HG03064 (cell line): Measurements from ENCODE around the gene PTPRN2.
"Not testable (repeated sequence)": the region's sequence is repeated elsewhere in the genome, so short reads cannot be mapped to it uniquely, and the experiment has no call there.

ENCODE experiments used
- ATAC-seq: cut with Tn5 transposase; IDR thresholded peaks from one replicate; pipeline ENCODE4 v1.9.1; 2021; ENCODE audit warnings: low read depth; ENCODE audit not compliant: unreplicated experiment

Gene PTPRN2

DNA sequence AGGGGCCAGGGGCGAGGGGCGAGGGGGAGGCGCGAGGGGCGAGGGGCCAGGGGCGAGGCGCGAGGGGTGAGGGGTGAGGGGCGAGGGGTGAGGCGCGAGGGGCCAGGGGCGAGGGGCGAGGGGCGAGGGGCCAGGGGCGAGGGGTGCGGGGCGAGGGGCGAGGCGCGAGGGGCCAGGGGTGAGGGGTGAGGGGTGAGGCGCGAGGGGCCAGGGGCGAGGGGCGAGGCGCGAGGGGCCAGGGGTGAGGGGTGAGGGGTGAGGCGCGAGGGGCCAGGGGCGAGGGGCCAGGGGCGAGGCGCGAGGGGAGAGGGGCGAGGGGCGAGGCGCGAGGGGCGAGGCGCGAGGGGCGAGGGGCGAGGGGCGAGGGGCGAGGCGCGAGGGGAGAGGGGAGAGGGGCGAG, 192.3 kb downstream of the PTPRN2 start:
- ATAC-seq = no peak

DNA sequence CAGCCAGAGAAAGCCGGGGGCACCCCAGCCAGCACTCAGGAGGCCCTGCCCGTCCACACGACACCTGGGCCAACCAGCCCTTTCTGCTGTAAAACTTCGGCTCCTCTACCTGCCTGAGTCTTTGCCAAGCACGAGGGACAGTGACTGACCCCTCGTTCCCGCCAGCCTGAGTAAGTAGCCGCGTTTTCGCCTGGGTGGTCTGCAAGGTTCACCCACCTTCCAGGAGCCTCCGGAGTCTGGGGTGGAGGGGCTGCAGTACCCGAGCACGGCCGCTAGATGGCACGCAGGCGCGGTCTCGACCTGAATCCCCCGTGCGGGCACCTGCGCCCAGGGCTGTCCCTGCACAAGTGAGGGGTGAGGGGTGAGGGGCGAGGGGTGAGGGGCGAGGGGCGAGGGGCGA, 192.7 kb downstream of the PTPRN2 start:
- no peak for ATAC-seq

DNA sequence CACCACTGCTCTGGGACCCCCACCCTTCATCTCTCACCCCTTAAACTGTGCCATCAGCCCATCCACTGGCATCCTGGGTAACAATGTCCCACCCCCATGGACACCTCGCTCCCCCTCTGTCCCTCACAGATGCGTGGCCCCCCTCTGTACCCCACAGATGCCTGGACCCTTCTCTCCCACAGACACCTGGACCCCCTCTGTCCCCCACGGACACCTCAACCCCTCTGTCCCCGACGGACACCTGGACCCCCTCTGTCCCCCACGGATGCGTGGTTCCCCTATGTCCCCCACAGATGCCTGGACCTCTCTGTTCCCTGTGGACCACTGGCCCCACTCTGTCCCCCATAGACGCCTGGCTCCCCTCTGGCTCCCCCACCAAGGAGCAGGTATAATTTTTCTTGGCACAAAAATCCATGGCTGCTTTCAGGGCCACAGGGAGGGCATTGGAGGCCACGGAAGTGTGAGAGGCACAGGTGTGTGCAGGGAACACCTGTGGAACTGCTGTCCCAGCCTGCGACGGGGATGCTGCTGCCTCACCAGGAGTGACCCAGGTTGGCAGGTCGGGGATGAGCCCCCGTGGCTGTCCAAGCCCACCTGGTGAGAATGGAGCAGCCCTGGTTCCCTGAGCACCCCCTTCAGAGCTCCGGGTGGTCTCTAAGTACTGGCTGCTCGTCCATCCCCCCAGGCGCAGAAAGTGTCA, 193.5 kb downstream of the PTPRN2 start:
- ATAC-seq = no peak

DNA sequence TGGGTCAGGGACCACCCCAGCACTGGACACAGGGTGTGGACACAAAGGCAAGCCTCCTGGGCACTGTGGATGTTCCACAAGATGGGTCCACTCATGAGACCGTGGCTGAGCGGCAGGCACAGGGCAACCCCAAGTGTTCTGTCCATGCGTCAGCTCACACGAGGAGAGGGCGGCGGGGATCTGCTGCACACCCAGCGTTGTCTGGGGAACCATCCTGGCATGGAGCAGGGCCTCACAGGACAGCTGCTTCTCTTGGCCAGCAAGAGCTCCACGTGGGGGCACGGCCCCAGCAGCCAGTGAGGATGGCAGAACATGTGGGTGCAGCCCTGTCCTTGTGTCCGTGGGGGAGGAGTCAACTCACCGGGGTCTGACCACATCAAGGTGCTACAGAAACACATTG, 195.4 kb downstream of the PTPRN2 start:
- no peak for ATAC-seq

DNA sequence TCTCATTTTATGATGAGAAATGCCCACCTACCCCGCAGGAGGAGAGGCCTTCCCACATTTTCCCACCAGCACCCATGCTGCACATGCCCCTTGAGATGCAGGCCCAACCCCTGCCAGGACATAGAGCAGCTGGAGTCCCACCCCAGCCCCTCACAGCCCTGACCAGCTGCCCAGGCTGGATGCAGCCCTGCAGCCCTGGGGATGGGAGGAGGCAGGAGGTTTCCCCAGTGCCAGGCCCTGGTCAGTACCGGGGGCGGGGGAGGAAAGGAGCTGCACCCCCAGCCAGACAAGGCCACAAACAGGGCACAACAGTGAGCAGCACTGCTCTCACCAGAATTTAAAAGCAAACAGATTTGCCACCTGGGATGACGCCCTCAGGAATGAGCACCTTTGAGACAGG, 196.1 kb downstream of the PTPRN2 start:
- no peak for ATAC-seq

DNA sequence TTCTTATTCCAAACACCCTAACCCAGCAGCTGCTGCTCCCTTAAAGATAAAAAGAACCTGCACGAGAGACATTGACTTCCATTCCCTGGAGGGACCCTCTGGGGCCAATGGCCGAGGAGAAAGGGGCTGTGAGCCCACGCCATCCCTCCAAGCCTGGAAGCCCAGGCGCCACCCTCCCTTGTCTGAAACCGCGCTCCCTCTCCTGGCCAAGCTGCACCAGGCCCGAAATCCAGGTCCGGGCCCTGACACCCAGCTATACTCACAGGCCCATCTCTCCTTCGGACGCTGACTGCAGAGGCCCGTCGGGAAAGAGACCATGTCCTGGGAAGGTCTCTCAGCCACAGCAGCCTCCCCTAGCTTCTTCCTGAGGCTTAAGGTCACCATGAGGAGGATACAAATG, 196.5 kb downstream of the PTPRN2 start:
- ATAC-seq = no peak

DNA sequence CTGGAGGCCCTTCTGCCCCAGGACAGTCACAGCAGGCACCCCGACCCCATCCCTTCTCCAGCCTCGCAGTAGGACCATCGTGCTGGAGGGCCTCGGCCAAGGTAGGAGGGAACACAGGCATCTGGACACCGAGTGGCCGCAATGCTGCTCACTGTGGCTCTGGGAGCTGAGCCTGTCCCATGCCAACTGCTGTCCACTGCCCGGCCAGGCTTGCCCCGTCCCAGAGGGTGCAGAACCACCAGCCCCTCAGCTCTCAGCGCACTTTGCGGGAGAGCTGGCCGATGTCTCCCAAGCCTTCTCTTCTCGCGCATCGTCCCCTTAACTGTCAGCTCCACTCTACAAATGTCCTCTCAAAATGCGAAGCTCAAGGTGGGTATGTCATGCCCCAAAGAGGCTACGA, 197.2 kb downstream of the PTPRN2 start:
- no peak for ATAC-seq

DNA sequence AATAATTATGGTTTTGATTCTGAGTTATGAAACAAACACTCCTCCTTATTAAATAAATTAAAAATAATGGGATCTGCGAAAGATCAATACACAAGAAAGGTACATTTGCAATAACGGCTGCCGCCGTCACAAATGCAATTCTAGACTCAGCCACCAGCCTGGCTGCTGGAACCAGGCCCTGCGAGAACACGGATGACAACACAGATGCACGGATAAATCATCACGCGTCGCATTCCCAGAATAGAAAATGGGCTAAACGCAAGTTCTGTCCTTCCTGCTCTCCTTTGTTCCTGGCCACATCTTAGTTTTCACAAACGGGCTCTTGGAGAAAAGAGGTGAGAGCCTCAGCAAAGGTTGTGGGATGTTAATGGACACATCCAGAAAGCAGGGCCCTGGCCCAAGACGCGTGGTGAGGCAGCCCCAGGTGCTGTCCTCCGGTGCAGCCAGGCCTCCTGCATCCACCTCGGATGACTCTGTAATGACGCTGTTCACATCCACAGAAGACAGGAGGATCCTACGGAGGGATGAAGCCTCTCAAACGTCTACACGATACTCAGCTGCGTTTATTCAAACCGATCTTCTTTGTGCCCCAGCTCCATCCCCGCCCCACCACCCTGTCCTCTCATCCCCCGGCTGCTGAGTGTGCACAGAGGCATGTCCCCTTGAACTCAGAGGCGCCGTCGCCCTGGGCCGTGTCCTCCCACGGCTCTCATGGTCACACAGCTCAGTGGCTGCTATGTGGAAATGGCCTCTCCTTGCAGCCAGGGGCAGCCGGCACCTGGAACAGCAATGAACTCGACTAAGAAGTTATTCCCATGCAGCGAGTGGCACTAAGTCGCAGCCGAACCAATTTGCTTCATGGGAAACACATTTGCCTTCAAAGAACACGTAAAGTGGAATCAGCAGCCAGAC, 197.9 kb downstream of the PTPRN2 start:
- no peak for ATAC-seq

DNA sequence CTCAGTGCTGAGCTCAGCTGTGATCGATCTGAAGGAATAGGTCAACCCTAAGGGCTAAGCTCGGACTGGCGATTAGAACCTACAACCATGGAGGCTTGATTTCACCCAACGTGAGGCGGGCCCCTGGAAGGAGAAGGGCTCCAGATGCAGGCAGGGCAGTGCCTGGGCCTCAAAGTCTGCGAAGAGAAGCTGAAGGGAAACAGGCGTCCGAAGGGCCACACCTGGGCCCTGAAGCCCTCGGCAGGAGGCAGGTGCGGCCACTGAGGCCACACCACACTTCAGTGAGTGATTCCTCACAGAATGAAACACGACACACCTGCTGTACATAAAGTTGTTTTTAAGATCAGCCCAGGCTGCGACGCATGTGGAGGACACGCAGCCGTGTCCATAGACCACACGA, 198.7 kb downstream of the PTPRN2 start:
- ATAC-seq = no peak

DNA sequence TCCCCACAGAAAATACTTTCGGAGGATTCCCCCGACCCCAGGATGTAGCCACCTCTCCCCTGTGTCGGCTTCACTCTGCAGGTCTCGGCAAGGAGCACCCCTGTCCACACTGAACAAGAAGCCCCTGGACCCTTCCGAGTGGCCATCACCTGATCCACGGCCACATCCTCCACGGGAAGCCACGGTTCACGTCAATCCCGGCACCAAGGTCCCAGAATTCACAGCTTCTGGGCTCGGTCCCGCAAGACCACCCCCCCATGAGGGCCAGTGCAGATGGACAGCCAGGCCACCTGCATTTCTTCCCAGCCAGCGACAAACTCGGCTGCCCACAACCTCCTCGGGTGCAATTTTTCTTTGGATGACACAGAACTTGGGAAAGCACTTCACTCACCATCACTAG, 199.6 kb downstream of the PTPRN2 start:
- ATAC-seq = no peak

DNA sequence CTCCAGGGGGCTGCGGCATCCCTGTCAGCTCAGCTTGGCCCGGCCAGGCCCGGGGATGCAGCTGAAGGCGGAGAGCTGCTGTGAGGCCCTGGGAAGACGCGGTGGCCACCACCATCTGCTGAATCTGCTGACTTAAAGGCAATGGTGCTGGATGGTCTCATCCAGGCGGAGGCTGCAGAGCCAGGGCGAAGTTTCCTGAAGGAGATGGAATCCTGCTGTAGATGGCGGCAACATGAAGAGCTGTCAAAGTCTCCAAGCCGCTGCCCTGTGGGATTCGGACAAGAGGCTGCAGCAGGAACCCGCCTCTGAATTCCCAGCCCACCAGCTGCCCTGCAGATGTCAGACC, 200.1 kb downstream of the PTPRN2 start:
- no peak for ATAC-seq

DNA sequence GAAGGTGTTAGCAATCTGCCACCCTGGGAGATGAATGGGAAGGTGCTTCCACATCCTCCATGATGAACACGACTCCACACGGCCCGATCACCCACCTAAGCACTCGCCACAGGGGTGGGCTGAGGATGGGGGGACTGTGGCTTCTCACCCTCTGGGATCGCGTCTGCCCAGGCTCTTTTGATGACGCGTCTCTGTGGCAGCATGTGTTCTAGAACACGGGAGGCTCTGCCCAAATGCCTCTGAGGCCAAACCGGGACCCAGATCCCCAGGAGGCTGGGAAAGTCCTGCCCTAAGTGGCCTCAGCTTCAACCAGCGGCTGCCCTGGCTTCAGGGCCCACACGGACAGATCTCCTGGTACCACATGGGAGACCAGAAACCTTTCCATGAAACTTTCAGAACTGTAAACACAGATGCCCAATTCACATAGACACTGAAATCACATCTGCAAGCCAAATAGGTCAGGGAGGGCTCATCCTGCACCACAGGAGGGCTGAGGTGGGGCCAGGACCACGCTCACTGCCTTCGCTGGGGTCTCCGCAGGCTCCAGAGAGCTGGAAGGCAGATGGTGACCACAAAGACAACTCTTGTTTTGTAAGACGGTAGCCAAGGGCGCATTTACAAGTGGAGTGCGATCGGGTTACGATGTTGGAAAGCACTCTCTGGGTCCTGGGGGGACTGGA, 200.6 kb downstream of the PTPRN2 start:
- no peak for ATAC-seq

DNA sequence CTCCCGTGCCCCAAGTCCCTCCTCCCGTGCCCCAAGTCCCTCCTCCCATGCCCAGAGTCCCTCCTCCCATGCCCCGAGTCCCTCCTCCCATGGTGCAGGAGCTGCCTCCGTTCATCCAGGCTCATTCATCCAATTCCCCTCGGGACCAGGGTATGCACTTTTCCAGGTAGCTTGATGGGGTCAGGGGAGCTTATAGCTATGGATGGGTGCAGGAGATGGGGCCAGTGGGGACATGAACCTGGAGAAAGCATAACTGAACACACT, 201.3 kb downstream of the PTPRN2 start:
- ATAC-seq = no peak

DNA sequence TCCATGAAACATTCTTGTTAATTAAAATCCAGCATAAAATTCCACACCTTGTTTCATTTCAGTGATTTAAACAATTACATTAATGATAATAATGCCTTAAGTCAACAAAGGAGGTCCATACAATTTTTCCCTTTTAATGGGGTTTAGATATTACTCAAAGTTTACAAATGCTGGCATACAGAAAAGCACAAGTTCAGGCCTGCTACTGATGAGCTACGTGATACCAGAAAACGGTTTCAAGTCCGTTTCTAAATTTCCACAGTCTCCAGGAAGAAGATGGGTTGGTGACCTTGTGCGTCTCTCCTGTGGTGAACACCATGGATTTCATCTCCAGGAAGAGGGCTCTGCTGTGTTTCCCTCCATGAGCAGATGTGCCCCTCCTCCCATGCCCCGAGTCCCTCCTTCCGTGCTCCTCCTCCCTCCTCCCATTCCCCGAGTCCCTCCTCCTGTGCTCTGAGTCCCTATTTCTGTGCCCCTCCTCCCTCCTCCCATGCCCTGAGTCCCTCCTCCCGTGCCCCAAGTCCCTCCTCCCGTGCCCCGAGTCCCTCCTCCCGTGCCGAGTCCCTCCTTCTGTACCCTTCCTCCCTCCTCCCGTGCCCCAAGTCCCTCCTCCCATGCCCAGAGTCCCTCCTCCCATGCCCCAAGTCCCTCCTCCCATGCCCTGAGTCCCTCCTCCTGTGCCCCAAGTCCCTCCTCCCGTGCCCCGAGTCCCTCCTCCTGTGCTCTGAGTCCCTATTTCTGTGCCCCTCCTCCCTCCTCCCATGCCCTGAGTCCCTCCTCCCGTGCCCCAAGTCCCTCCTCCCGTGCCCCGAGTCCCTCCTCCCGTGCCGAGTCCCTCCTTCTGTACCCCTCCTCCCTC, 201.9 kb downstream of the PTPRN2 start:
- ATAC-seq = not testable (repeated sequence)

DNA sequence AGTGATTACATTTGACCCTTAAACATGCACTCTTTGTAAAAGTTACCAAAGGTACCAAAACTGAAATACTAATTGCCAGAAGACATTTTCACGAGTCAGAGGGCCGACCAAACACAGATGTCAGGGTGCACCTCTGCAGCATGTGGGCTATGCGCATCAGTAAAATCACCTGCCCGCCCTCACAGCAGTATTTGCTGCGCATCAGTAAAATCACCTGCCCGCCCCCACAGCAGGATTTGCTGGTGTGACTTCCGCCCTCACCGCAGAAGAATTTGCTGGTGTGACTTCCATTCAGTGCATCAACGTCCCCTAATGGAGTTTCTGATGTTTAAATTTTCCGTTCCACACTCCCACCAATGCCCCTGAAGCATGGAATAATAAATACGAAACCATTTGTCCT, 202.9 kb downstream of the PTPRN2 start:
- no peak for ATAC-seq

DNA sequence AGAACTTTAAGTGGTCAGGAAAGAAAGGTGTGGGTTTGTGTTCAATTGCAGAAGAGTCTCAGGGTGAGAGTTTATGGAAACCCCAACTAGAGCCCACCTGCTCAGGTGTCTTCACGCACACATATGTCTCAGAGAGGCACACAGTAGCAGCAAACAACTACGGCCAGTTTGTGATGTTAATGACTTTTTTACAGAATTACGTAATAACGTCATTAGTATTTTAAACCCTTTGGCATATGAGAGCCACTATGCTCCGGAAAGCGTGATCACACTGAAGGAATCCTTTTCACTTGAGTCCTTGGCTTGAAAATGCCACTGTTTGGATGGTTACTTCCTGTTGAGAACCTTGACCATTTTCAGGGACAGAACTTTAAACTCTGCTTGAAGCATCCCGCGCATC, 204.0 kb downstream of the PTPRN2 start:
- ATAC-seq = no peak

DNA sequence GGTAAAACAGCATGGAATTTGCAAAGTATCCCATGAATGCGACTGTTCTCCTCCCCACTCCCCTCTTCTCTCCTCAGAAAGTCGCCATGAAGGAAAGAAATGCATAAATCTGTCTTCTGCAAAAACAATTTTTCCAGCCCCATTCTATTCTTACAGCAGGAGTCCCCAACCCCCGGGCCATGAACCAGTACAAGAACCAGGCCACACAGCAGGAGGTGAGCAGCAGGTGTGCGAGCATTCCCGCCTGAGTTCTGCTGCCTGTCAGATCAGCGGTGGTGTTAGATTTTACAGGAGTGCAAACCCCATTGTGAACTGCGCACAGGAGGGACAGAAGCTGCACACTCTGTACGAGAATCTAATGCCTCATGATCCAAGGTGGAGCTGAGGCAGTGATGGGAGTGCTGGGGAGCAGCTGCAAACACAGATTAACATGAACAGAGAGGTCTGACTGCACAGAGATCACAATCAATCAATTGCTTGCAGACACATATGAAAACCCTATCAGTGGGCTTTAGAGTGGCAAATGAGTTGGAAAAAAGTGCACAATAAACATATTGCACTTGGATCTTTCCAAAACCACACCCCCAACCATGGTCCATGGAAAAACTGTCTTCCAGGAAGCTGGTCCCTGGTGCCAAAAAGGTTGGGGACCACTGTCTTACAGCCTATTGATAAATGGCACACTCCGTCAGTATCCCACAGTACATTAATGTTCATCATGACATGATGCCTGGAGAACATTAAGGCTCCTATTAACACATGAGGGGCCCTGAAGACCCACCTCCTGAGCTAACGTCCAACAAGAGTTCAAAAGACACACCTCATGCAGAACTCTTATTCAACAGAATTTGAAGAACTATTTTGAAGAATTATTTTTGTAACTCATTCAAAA, 205.0 kb downstream of the PTPRN2 start:
- ATAC-seq = no peak

DNA sequence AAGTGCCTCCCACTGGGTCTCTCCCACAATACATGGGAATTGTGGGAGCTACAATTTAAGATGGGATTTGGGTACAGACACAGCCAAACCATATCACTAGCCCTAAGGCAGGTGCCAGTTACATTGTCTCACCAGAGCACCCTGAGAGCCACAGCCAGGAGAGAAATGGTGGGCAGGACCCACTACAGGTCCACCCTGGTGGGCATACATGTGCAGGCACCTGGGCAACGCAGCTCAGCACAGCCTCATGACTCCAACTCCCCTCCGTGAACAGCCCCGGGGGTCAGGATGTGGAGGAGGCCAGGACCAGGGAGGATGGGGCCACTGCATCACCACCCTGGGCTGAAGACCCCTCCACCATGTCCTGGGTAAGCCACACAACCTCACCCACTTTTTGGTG, 205.7 kb downstream of the PTPRN2 start:
- ATAC-seq = no peak

DNA sequence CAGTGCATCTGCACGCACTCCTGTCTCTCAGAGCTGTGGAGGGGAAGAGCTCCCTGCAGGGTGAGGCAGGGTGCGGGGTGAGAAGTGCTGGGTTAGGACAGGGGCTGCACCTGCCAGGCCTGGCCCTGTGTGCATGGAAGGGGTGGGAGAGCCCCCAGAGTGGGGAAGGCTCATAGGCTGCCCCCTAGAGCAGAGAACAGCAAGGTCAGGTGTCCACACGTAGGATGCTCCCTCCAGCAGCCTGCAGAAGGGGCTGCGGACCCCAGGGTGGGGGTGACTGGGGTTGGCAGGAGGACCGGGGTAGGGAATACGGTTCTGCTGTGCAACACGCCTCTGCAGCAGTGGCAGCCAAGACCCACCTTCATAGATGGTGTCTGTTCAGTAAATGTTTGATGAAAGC, 208.6 kb downstream of the PTPRN2 start:
- ATAC-seq = no peak
